ENCODE data around the gene NUCB2.

NUCB2 gene

DNA sequence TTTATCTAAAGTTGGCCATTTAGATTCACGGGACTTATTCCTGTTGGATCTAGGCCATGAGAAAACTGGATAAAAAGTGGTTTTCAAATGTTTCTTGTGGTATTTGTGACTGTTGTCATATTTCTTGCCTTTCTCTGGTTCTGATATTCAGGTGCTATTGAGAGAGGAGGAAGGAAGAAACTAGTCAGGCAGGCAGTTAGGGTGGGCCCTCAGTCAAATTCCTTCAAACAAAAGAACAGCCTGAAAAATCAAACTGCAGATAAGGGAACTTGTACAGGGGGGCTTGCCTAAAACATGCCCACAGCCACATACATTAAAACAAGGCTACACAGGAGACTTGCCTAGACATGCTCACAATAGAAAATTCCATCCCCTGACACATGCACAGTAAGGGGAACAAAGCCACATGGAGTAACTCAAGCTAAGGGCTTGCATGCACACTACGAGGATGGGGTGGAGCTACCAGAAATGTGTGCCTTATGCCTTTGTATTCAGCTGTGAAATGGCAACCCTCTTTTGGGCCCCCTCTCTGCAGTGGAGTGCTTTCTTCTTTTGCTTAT lies 93.2 kb downstream of the NUCB2 start:
- no peak overlapping the region for H3K27ac ChIP-seq (replicated peaks; ENCODE audit: low read length)
- H4K91ac ChIP-seq (ENCODE audit: low read depth, low read length, poor library complexity): no peak overlapping the region
- H3K14ac ChIP-seq (ENCODE audit: low read length): no peak overlapping the region
- H3K36me3 ChIP-seq (replicated peaks in 1 of 2; ENCODE audit: control insufficient read depth in 2 of 2, insufficient read depth in 2 of 2, low read length in 2 of 2): peaks cover 4 to 98% of the 10 kb centered on the region in 2 donors
- H3K4me2 ChIP-seq (ENCODE audit: insufficient read depth, low read length, poor library complexity, severe bottlenecking): no peak overlapping the region
- no peaks in the 10 kb centered on the region for H3K27me3 ChIP-seq (ENCODE audit: control insufficient read depth in 3 of 3, insufficient read depth in 3 of 3, low read depth in 1 of 3, low read length in 3 of 3)
- H4K8ac ChIP-seq (ENCODE audit: low read depth, low read length): no peak overlapping the region
- no peak for DNase-seq (ENCODE audit: low spot score)
- H2BK12ac ChIP-seq (ENCODE audit: low read length): no peak overlapping the region
- no peak overlapping the region for H3K23ac ChIP-seq (ENCODE audit: low read depth, low read length, poor library complexity)
- WGBS, 2 donors (ENCODE audit: extremely low coverage in 2 of 2, insufficient read length in 2 of 2, insufficient replicate concordance in 1 of 2): no CpG with 5 or more reads among the region's 2 CpGs
- no peak overlapping the region for H3K9ac ChIP-seq (ENCODE audit: low read depth, low read length, poor library complexity)
- H3K4me3 ChIP-seq (ENCODE audit: low read length in 2 of 2): no peak overlapping the region
- H2BK120ac ChIP-seq (ENCODE audit: low read depth, low read length): no peak overlapping the region
- no peaks in the 10 kb centered on the region for H3K4me1 ChIP-seq (ENCODE audit: control insufficient read depth in 2 of 2, insufficient read depth in 1 of 2, low read depth in 1 of 2, low read length in 2 of 2)
- no peak overlapping the region for H2AFZ ChIP-seq (ENCODE audit: low read length)
- no peak overlapping the region for H2BK5ac ChIP-seq (ENCODE audit: low read length)
- no peak overlapping the region for H3K4ac ChIP-seq (ENCODE audit: low read length)
- H2AK5ac ChIP-seq (ENCODE audit: low read depth, low read length): no peak overlapping the region
- peaks cover 41 to 91% of the 10 kb centered on the region in 2 donors for H3K9me3 ChIP-seq (replicated peaks in 1 of 2; ENCODE audit: control insufficient read depth in 2 of 2, insufficient read depth in 1 of 2, low read depth in 1 of 2, low read length in 2 of 2)
- no peak overlapping the region for H3K18ac ChIP-seq (ENCODE audit: low read length)
- H3K79me1 ChIP-seq (ENCODE audit: low read depth, low read length): no peaks in the 10 kb centered on the region
- no peak overlapping the region for H2BK15ac ChIP-seq (ENCODE audit: low read length)

DNA sequence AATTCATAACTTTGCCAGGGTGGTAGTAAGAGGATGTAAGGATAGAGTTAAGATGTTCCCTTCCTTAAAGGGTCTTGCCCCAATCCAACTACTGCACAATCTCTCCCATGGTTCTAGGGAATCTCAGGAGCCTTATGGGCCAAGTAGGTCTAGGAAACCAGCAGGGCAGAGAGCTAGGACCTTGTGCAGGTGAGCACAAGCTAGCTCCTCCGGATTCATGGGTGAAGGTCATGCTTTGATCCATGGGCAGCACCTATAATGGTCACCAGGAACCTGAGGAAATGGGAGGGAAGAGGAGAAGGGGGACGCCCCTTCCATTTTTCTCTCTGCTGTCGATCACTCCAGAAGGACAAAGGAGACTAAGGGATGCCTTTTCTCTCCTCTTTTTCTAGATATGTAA lies 95.1 kb downstream of the NUCB2 start:
- Histone ChIP-seq H2BK12ac (ENCODE audit: low read length) (no peak overlapping the region), H2BK15ac (ENCODE audit: low read length) (no peak overlapping the region), H4K91ac (ENCODE audit: low read depth, low read length, poor library complexity) (no peak overlapping the region), H3K27me3 (ENCODE audit: control insufficient read depth in 3 of 3, insufficient read depth in 3 of 3, low read depth in 1 of 3, low read length in 3 of 3) (no peaks in the 10 kb centered on the region), H3K79me1 (ENCODE audit: low read depth, low read length) (no peaks in the 10 kb centered on the region), H2BK120ac (ENCODE audit: low read depth, low read length) (no peak overlapping the region), H3K4me3 (ENCODE audit: low read length in 2 of 2) (no peak overlapping the region), H2AK5ac (ENCODE audit: low read depth, low read length) (no peak overlapping the region), H3K4me2 (ENCODE audit: insufficient read depth, low read length, poor library complexity, severe bottlenecking) (no peak overlapping the region), H3K27ac (replicated peaks; ENCODE audit: low read length) (no peak overlapping the region), H3K4ac (ENCODE audit: low read length) (no peak overlapping the region), H2BK5ac (ENCODE audit: low read length) (no peak overlapping the region), H3K14ac (ENCODE audit: low read length) (no peak overlapping the region), H3K23ac (ENCODE audit: low read depth, low read length, poor library complexity) (no peak overlapping the region), H3K18ac (ENCODE audit: low read length) (no peak overlapping the region), H4K8ac (ENCODE audit: low read depth, low read length) (no peak overlapping the region), H2AFZ (ENCODE audit: low read length) (no peak overlapping the region), H3K9ac (ENCODE audit: low read depth, low read length, poor library complexity) (no peak overlapping the region), H3K4me1 (ENCODE audit: control insufficient read depth in 2 of 2, insufficient read depth in 1 of 2, low read depth in 1 of 2, low read length in 2 of 2) (no peaks in the 10 kb centered on the region), H3K9me3 (replicated peaks in 1 of 2; ENCODE audit: control insufficient read depth in 2 of 2, insufficient read depth in 1 of 2, low read depth in 1 of 2, low read length in 2 of 2) (peaks cover 41 to 89% of the 10 kb centered on the region in 2 donors), H3K36me3 (replicated peaks in 1 of 2; ENCODE audit: control insufficient read depth in 2 of 2, insufficient read depth in 2 of 2, low read length in 2 of 2) (peaks cover 4 to 99% of the 10 kb centered on the region in 2 donors)
- no CpG with 5 or more reads among the region's 3 CpGs for WGBS, 2 donors (ENCODE audit: extremely low coverage in 2 of 2, insufficient read length in 2 of 2, insufficient replicate concordance in 1 of 2)
- DNase-seq (ENCODE audit: low spot score): no peak

DNA sequence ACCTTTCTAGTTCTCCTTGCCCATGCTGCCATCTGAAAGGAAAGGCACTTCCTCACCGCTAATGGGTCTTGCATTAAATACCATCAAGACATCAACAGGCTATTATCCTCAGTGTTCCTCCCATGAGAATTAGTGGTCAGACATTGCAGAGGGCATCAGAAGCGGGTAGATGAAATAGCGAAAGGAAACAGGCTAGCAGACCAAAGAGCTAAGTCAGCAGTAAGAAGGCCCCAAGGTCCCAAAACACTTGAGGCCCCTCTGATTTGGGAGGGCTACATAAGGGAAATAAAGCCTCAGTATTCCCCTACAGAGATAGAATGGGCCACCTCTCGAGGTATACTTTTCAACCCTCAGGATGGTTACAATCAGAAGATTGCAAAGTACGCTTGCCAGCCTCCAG lies 99.0 kb downstream of the NUCB2 start:
- Histone ChIP-seq H3K4ac (ENCODE audit: low read length) (no peak overlapping the region), H3K27ac (replicated peaks; ENCODE audit: low read length) (no peak overlapping the region), H3K4me2 (ENCODE audit: insufficient read depth, low read length, poor library complexity, severe bottlenecking) (no peak overlapping the region), H4K91ac (ENCODE audit: low read depth, low read length, poor library complexity) (no peak overlapping the region), H3K4me3 (ENCODE audit: low read length in 2 of 2) (no peak overlapping the region), H3K9ac (ENCODE audit: low read depth, low read length, poor library complexity) (no peak overlapping the region), H2BK5ac (ENCODE audit: low read length) (no peak overlapping the region), H3K23ac (ENCODE audit: low read depth, low read length, poor library complexity) (no peak overlapping the region), H2BK120ac (ENCODE audit: low read depth, low read length) (no peak overlapping the region), H3K14ac (ENCODE audit: low read length) (no peak overlapping the region), H2AK5ac (ENCODE audit: low read depth, low read length) (no peak overlapping the region), H2BK12ac (ENCODE audit: low read length) (no peak overlapping the region), H3K4me1 (ENCODE audit: control insufficient read depth in 2 of 2, insufficient read depth in 1 of 2, low read depth in 1 of 2, low read length in 2 of 2) (no peaks in the 10 kb centered on the region), H3K36me3 (replicated peaks in 1 of 2; ENCODE audit: control insufficient read depth in 2 of 2, insufficient read depth in 2 of 2, low read length in 2 of 2) (peaks cover 0 to 100% of the 10 kb centered on the region in 2 donors), H3K18ac (ENCODE audit: low read length) (no peak overlapping the region), H3K79me1 (ENCODE audit: low read depth, low read length) (no peaks in the 10 kb centered on the region), H4K8ac (ENCODE audit: low read depth, low read length) (no peak overlapping the region), H2BK15ac (ENCODE audit: low read length) (no peak overlapping the region), H3K9me3 (replicated peaks in 1 of 2; ENCODE audit: control insufficient read depth in 2 of 2, insufficient read depth in 1 of 2, low read depth in 1 of 2, low read length in 2 of 2) (peaks cover 34 to 77% of the 10 kb centered on the region in 2 donors), H2AFZ (ENCODE audit: low read length) (no peak overlapping the region), H3K27me3 (ENCODE audit: control insufficient read depth in 3 of 3, insufficient read depth in 3 of 3, low read depth in 1 of 3, low read length in 3 of 3) (no peaks in the 10 kb centered on the region)
- no peak for DNase-seq (ENCODE audit: low spot score)
- WGBS, 2 donors (ENCODE audit: extremely low coverage in 2 of 2, insufficient read length in 2 of 2, insufficient replicate concordance in 1 of 2): no CpG with 5 or more reads among the region's 5 CpGs

DNA sequence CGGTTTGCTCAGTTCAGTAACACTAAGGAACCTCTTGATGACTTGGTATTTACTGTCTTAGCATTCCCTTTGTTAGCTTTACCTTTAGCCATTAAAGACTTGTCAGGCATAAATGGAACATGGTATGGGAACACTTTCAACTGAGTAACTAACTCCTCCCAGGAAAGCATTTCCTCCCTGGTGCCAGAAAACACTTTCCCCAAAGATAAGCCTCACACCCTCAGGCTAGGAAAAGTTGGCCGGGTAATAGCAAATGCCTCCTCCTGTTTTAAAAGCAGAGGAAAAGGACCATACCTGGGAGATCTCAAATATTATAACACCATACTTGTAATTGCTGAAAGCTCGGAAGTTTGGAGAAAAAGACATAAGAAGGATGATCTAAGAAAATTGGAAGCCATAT lies 100.0 kb downstream of the NUCB2 start:
- Histone ChIP-seq H3K27ac (replicated peaks; ENCODE audit: low read length) (no peak overlapping the region), H3K9me3 (replicated peaks in 1 of 2; ENCODE audit: control insufficient read depth in 2 of 2, insufficient read depth in 1 of 2, low read depth in 1 of 2, low read length in 2 of 2) (peaks cover 25 to 67% of the 10 kb centered on the region in 2 donors), H2BK12ac (ENCODE audit: low read length) (no peak overlapping the region), H3K4me3 (ENCODE audit: low read length in 2 of 2) (no peak overlapping the region), H4K91ac (ENCODE audit: low read depth, low read length, poor library complexity) (no peak overlapping the region), H2BK5ac (ENCODE audit: low read length) (no peak overlapping the region), H3K9ac (ENCODE audit: low read depth, low read length, poor library complexity) (no peak overlapping the region), H3K23ac (ENCODE audit: low read depth, low read length, poor library complexity) (no peak overlapping the region), H3K4ac (ENCODE audit: low read length) (no peak overlapping the region), H3K4me1 (ENCODE audit: control insufficient read depth in 2 of 2, insufficient read depth in 1 of 2, low read depth in 1 of 2, low read length in 2 of 2) (no peaks in the 10 kb centered on the region), H3K18ac (ENCODE audit: low read length) (no peak overlapping the region), H2AFZ (ENCODE audit: low read length) (no peak overlapping the region), H2BK120ac (ENCODE audit: low read depth, low read length) (no peak overlapping the region), H3K36me3 (replicated peaks in 1 of 2; ENCODE audit: control insufficient read depth in 2 of 2, insufficient read depth in 2 of 2, low read length in 2 of 2) (peaks cover 0 to 96% of the 10 kb centered on the region in 2 donors), H3K14ac (ENCODE audit: low read length) (no peak overlapping the region), H2AK5ac (ENCODE audit: low read depth, low read length) (no peak overlapping the region), H3K27me3 (ENCODE audit: control insufficient read depth in 3 of 3, insufficient read depth in 3 of 3, low read depth in 1 of 3, low read length in 3 of 3) (no peaks in the 10 kb centered on the region), H4K8ac (ENCODE audit: low read depth, low read length) (no peak overlapping the region), H3K79me1 (ENCODE audit: low read depth, low read length) (no peaks in the 10 kb centered on the region), H3K4me2 (ENCODE audit: insufficient read depth, low read length, poor library complexity, severe bottlenecking) (no peak overlapping the region), H2BK15ac (ENCODE audit: low read length) (no peak overlapping the region)
- no CpG with 5 or more reads among the region's 3 CpGs for WGBS, 2 donors (ENCODE audit: extremely low coverage in 2 of 2, insufficient read length in 2 of 2, insufficient replicate concordance in 1 of 2)
- no peak for DNase-seq (ENCODE audit: low spot score)

Measured in neuronal stem cell (in vitro differentiated cells).